Panc1 (cell line): Measurements from ENCODE around the gene GPS2. TPM values are rescaled to one million over a fixed set of nuclear protein-coding genes. Genes with fewer than 3 reads are reported as not detected.

Experiments
- ATAC-seq: fragments of 200-7000 bp; cut with Tn5 transposase; 2 replicates; pipeline ENCODE4 v1.9.1; 2020; ENCODE audit warnings: mild to moderate bottlenecking, moderate library complexity
- BruUV-seq: library from RNA; stranded (reverse); fragments of 400-500 nt; replicated peaks from 2 replicates; lab custom pipeline; 2021; lab: Mats Ljungman, UMichigan
- CTCF ChIA-PET: fragments of 300-600 bp; sonication (Branson Sonifier 250); formaldehyde crosslinking; loops from one replicate; lab custom pipeline; 2022; ENCODE audit warnings: antibody characterized with exemption; lab: Charles Lee
- POLR2A ChIA-PET: fragments of 300-600 bp; sonication (Branson Sonifier 250); formaldehyde crosslinking; loops from one replicate; lab custom pipeline; 2022; ENCODE audit warnings: antibody characterized with exemption; lab: Charles Lee
- DNase-seq: peaks from one replicate; pipeline ENCODE4 v3.0.0-alpha.2; 2010; ENCODE audit warnings: low read depth, low spot score
- H3K27ac ChIP-seq: 2 replicates; pipeline ENCODE4 v1.5.1; 2011; ENCODE audit warnings: mild to moderate bottlenecking, low read length, inconsistent platforms
- H3K27me3 ChIP-seq: fragments of 200-500 bp; sonication (Bioruptor generic); 2 replicates; pipeline ENCODE4 v1.6.0; 2014; ENCODE audit warnings: low read length, inconsistent platforms; ENCODE audit not compliant: control insufficient read depth, insufficient read depth
- H3K36me3 ChIP-seq: fragments of 200-500 bp; sonication (Bioruptor generic); 2 replicates; pipeline ENCODE4 v1.5.1; 2014; ENCODE audit warnings: inconsistent platforms, mild to moderate bottlenecking, low read length, moderate library complexity; ENCODE audit not compliant: control insufficient read depth, insufficient read depth
- H3K4me1 ChIP-seq: 2 replicates; pipeline ENCODE4 v1.5.1; 2011; ENCODE audit warnings: inconsistent platforms, mild to moderate bottlenecking, low read length, moderate library complexity; ENCODE audit not compliant: control insufficient read depth, insufficient read depth
- H3K4me3 ChIP-seq, 2 experiments: 2 replicates each; pipeline ENCODE4 v1.5.1; 2011 to 2012; ENCODE audit warnings: low read depth in 2 of 2, low read length in 2 of 2, mild to moderate bottlenecking in 2 of 2, inconsistent platforms in 1 of 2, moderate library complexity in 1 of 2
- H3K9me3 ChIP-seq: fragments of 200-500 bp; sonication (Bioruptor generic); 2 replicates; pipeline ENCODE4 v1.5.1; 2014; ENCODE audit warnings: low read depth, mild to moderate bottlenecking, inconsistent platforms, low read length, moderate library complexity; ENCODE audit not compliant: control insufficient read depth, insufficient read depth
- CTCF ChIP-seq: fragments of 450-650 bp; IDR thresholded peaks from 2 replicates; pipeline ENCODE4 v1.5.1; 2017; ENCODE audit warnings: mild to moderate bottlenecking
- POLR2AphosphoS5 ChIP-seq: IDR thresholded peaks from 2 replicates; pipeline ENCODE4 v1.6.1; 2012; ENCODE audit warnings: mild to moderate bottlenecking, low read depth, low read length, moderate library complexity
- SIN3A ChIP-seq: IDR thresholded peaks from 2 replicates; pipeline ENCODE4 v1.6.1; 2012; ENCODE audit warnings: low read depth, mild to moderate bottlenecking, low read length, moderate library complexity, borderline replicate concordance; ENCODE audit not compliant: insufficient read depth
- TCF7L2 ChIP-seq: IDR thresholded peaks from 2 replicates; pipeline ENCODE4 v1.6.1; 2011; ENCODE audit warnings: mild to moderate bottlenecking, low read depth, low read length, inconsistent platforms
- in situ Hi-C: cut with HindIII; loops from 2 replicates; pipeline ENCODE4 v1.10.0; 2016; ENCODE audit warnings: low sequenced_read_pairs, low pct_unique_long_range_greater_than_20kb
- intact Hi-C: fragments of 100-400 bp; cut with micrococcal nuclease; formaldehyde crosslinking; loops from one replicate; pipeline ENCODE4 v1.10.0; 2022; ENCODE audit not compliant: unreplicated experiment
- total RNA-seq: library from RNA; stranded (reverse); gene quantifications from one replicate; pipeline ENCODE4 v1.2.1, GENCODE V29; 2021; ENCODE audit not compliant: unreplicated experiment
- TF ChIP-seq, protein P1 (sequence below), 2 experiments: IDR thresholded peaks; 2 replicates each; pipeline ENCODE4 v1.6.1; 2011 to 2012; ENCODE audit warnings: low read depth in 2 of 2, control low read depth in 1 of 2, low read length in 1 of 2, mild to moderate bottlenecking in 1 of 2, moderate library complexity in 1 of 2; ENCODE audit not compliant: insufficient read depth in 1 of 2

GPS2 gene
- total RNA-seq, 1 experiment from 2014 or later, result 96.6 TPM

- no peak for ATAC-seq
- intact Hi-C loops, result loop anchor here (10.0 kb wide), 1 partner anchor 78 kb away; the partner anchor contains the start of genes FGF11 and TMEM102
- ChIA-PET POLR2A (no interaction called here), CTCF (interaction anchor here (0.6 to 2.2 kb wide), 5 partner anchors 9 to 80 kb away, joined by 4 to 11 read pairs (median 9); no protein-coding TSS in a partner anchor)
- Histone ChIP-seq H3K27ac (no peak overlapping the region), H3K9me3 (no peaks in the 10 kb centered on the region), H3K4me3 (no peak overlapping the region), H3K27me3 (no peaks in the 10 kb centered on the region), H3K4me1 (peaks cover 6% of the 10 kb centered on the region), H3K36me3 (no peaks in the 10 kb centered on the region; the same call in 1 of the 2 replicates)
- no TSS peak for BruUV-seq
- DNase-seq, result no peak
- in situ Hi-C loops, result no loop called here
- TF ChIP-seq CTCF (no peak), SIN3A (no peak), TCF7L2 (no peak), POLR2AphosphoS5 (no peak)
- TF ChIP-seq, protein P1, sequence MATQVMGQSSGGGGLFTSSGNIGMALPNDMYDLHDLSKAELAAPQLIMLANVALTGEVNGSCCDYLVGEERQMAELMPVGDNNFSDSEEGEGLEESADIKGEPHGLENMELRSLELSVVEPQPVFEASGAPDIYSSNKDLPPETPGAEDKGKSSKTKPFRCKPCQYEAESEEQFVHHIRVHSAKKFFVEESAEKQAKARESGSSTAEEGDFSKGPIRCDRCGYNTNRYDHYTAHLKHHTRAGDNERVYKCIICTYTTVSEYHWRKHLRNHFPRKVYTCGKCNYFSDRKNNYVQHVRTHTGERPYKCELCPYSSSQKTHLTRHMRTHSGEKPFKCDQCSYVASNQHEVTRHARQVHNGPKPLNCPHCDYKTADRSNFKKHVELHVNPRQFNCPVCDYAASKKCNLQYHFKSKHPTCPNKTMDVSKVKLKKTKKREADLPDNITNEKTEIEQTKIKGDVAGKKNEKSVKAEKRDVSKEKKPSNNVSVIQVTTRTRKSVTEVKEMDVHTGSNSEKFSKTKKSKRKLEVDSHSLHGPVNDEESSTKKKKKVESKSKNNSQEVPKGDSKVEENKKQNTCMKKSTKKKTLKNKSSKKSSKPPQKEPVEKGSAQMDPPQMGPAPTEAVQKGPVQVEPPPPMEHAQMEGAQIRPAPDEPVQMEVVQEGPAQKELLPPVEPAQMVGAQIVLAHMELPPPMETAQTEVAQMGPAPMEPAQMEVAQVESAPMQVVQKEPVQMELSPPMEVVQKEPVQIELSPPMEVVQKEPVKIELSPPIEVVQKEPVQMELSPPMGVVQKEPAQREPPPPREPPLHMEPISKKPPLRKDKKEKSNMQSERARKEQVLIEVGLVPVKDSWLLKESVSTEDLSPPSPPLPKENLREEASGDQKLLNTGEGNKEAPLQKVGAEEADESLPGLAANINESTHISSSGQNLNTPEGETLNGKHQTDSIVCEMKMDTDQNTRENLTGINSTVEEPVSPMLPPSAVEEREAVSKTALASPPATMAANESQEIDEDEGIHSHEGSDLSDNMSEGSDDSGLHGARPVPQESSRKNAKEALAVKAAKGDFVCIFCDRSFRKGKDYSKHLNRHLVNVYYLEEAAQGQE (IDR thresholded peaks at IDR 0.05; ENCODE audit: insufficient read depth in 1 of 2, low read depth in 2 of 2, low read length in 1 of 2), result no peak
Measured at GRCh38 chr17:7356756-7357155, 41.6 kb upstream of the GPS2 start.

DNA sequence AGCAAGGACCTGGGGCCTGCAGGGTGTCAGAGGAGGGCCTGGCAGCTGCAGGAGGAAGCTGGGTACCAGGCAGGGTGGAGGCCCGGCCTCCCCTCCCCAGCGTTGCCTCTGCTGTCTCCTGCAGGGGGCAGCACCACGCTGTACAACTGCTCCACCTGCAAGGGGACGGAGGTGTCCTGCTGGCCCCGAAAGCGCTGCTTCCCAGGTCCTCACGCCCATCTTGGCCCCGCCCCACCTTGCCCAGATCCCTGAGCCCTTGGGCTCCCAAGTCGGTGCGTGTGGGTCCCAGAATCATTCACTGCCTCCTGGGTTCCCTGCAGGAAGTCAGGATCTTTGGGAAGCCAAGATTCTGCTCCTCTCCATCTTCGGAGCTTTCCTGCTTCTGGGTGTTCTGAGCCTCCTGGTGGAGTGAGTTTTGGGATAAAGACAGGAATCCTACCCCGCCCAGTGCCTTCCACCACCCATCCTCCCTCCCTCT is 41.0 kb upstream of the GPS2 start:
- in situ Hi-C loops, result no loop called here
- TF ChIP-seq SIN3A (no peak), CTCF (peak; percentile 91), POLR2AphosphoS5 (no peak), TCF7L2 (no peak)
- TF ChIP-seq, protein P1 (IDR thresholded peaks at IDR 0.05; ENCODE audit: insufficient read depth in 1 of 2, low read depth in 2 of 2, low read length in 1 of 2), result peak in 1 of 2 experiments; percentile 41; a peak in 1 of 4 replicates
- H3K4me3 ChIP-seq, result 0 out of 4 replicates have a peak overlapping the region, but pooled peaks of 1 of the 2 experiments have one; percentile 18
- CTCF ChIA-PET, result interaction anchor here (0.6 to 2.2 kb wide), 9 partner anchors 8 to 1607 kb away, joined by 3 to 11 read pairs (median 5); partner anchors contain the start of gene PLSCR3
- POLR2A ChIA-PET, result no interaction called here
- H3K9me3 ChIP-seq, result no peaks in the 10 kb centered on the region
- no peaks in the 10 kb centered on the region for H3K27me3 ChIP-seq
- no peak overlapping the region for H3K27ac ChIP-seq
- peak; percentile 73 for ATAC-seq
- no TSS peak for BruUV-seq
- DNase-seq, result no peak
- intact Hi-C loops, result loop anchor here (10.0 kb wide), 1 partner anchor 79 kb away; the partner anchor contains the start of genes FGF11 and TMEM102
- no peaks in the 10 kb centered on the region; the same call in 1 of the 2 replicates for H3K36me3 ChIP-seq
- H3K4me1 ChIP-seq, result peaks cover 6% of the 10 kb centered on the region
